ENCODE data around the gene PTPRN2. TPM values are rescaled to one million over a fixed set of nuclear protein-coding genes. Genes with fewer than 3 reads are reported as not detected.

The PTPRN2 gene
- total RNA-seq, 1 experiment from 2014 or later: 2.1 TPM

GRCh38 chr7:157744786-157745601 is 842.6 kb downstream of the PTPRN2 start:
- ATAC-seq: no peak
- ChIA-PET RAD21 (ENCODE audit: low non-redundant PET in 1 of 2, low total read pairs in 2 of 2, uncharacterized antibody in 2 of 2, unreplicated experiment in 2 of 2) (no interaction called here), POLR2A (no interaction called here), CTCF (no interaction called here)
- H3K9me2 ChIP-seq (ENCODE audit: insufficient read depth): no peaks in the 10 kb centered on the region
- peaks cover 10% of the 10 kb centered on the region; the same call in 1 of the 2 replicates for H3K27me3 ChIP-seq (ENCODE audit: insufficient read depth, low read length)
- DNase-seq (ENCODE audit: low read depth, low spot score): no peak
- intact Hi-C loops (cut with micrococcal nuclease): no loop called here
- TF ChIP-seq FOSL1 (IDR thresholded peaks at IDR 0.05; ENCODE audit: low read depth) (no peak), YY1 (IDR thresholded peaks at IDR 0.05; ENCODE audit: extremely low read depth, insufficient replicate concordance, low read depth, low read length) (no peak), CBX3 (IDR thresholded peaks at IDR 0.05; ENCODE audit: low read depth) (no peak)
- TF ChIP-seq, protein P1, sequence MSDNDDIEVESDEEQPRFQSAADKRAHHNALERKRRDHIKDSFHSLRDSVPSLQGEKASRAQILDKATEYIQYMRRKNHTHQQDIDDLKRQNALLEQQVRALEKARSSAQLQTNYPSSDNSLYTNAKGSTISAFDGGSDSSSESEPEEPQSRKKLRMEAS (IDR thresholded peaks at IDR 0.05): no peak
- no peaks in the 10 kb centered on the region for H3K79me2 ChIP-seq (ENCODE audit: insufficient read depth, low read length)
- H3K4me1 ChIP-seq (ENCODE audit: control insufficient read depth in 1 of 2, insufficient read depth in 2 of 2, low read length in 2 of 2): no peaks in the 10 kb centered on the region
- H4K20me1 ChIP-seq (ENCODE audit: insufficient read depth): no peaks in the 10 kb centered on the region
- no peak overlapping the region for H3K4me2 ChIP-seq (ENCODE audit: low read length)
- no TSS peak for BruUV-seq (replicated peaks)
- no peak overlapping the region for H3K27ac ChIP-seq (ENCODE audit: low read depth, low read length)
- no peaks in the 10 kb centered on the region for H3K36me3 ChIP-seq (ENCODE audit: control insufficient read depth in 1 of 2, insufficient read depth in 2 of 2, low read length in 2 of 2)
- no peak overlapping the region for H2AFZ ChIP-seq (ENCODE audit: low read depth, low read length, poor library complexity, severe bottlenecking)
- H3K9ac ChIP-seq (ENCODE audit: low read length): no peak overlapping the region
- no peak overlapping the region for H3K4me3 ChIP-seq (replicated peaks in 1 of 2; ENCODE audit: low read depth in 1 of 2, low read length in 2 of 2)
- H3K9me3 ChIP-seq (ENCODE audit: control insufficient read depth in 1 of 2, insufficient read depth in 1 of 2, low read depth in 1 of 2, low read length in 2 of 2): no peaks in the 10 kb centered on the region

- DNase-seq (ENCODE audit: low read depth, low spot score) (no peak), ATAC-seq (no peak)
- Histone ChIP-seq H3K27me3 (ENCODE audit: insufficient read depth, low read length) (peaks cover 13% of the 10 kb centered on the region; the same call in 1 of the 2 replicates), H3K9me3 (ENCODE audit: control insufficient read depth in 1 of 2, insufficient read depth in 1 of 2, low read depth in 1 of 2, low read length in 2 of 2) (no peaks in the 10 kb centered on the region), H3K4me2 (ENCODE audit: low read length) (no peak overlapping the region), H3K79me2 (ENCODE audit: insufficient read depth, low read length) (no peaks in the 10 kb centered on the region), H3K36me3 (ENCODE audit: control insufficient read depth in 1 of 2, insufficient read depth in 2 of 2, low read length in 2 of 2) (no peaks in the 10 kb centered on the region), H3K4me3 (replicated peaks in 1 of 2; ENCODE audit: low read depth in 1 of 2, low read length in 2 of 2) (no peak overlapping the region), H3K9me2 (ENCODE audit: insufficient read depth) (no peaks in the 10 kb centered on the region), H3K9ac (ENCODE audit: low read length) (no peak overlapping the region), H3K4me1 (ENCODE audit: control insufficient read depth in 1 of 2, insufficient read depth in 2 of 2, low read length in 2 of 2) (no peaks in the 10 kb centered on the region), H4K20me1 (ENCODE audit: insufficient read depth) (no peaks in the 10 kb centered on the region), H2AFZ (ENCODE audit: low read depth, low read length, poor library complexity, severe bottlenecking) (no peak overlapping the region), H3K27ac (ENCODE audit: low read depth, low read length) (no peak overlapping the region)
- RAD21 ChIA-PET (ENCODE audit: low non-redundant PET in 1 of 2, low total read pairs in 2 of 2, uncharacterized antibody in 2 of 2, unreplicated experiment in 2 of 2): no interaction called here
- intact Hi-C loops (cut with micrococcal nuclease): no loop called here
- TF ChIP-seq, protein P1 (IDR thresholded peaks at IDR 0.05): no peak
- TF ChIP-seq EGR1 (IDR thresholded peaks at IDR 0.05; ENCODE audit: low read depth): no peak
- TF ChIP-seq FOSL1 (IDR thresholded peaks at IDR 0.05; ENCODE audit: low read depth): no peak
- POLR2A ChIA-PET: no interaction called here
- BruUV-seq (replicated peaks): no TSS peak
- CTCF ChIA-PET: no interaction called here
These were observed 843.7 kb downstream of the PTPRN2 start for GRCh38 chr7:157743781-157744525.
